ENCODE data around the gene PHACTR3. TPM values are rescaled to one million over a fixed set of nuclear protein-coding genes. Genes with fewer than 3 reads are reported as not detected.
A peak's percentile ranks its signal among the peaks of the same experiment; 100 is the strongest.

The PHACTR3 gene
- total RNA-seq, 1 experiment from 2014 or later, result 0.10 TPM

GRCh38 chr20:59743767-59744485, 139.6 kb downstream of the PHACTR3 start:
- DNase-seq (ENCODE audit: low read depth, low spot score), result no peak
- intact Hi-C loops (cut with micrococcal nuclease; ENCODE audit: unreplicated experiment) (no loop called here), in situ Hi-C loops (cut with HindIII; ENCODE audit: low pct_unique_long_range_greater_than_20kb, low sequenced_read_pairs) (no loop called here)
- ChIA-PET CTCF (no interaction called here), POLR2A (no interaction called here)
- peak; percentile 65; the same call in 1 of the 2 replicates for ATAC-seq
- no peaks in the 10 kb centered on the region for H3K4me1 ChIP-seq (ENCODE audit: control insufficient read depth, insufficient read depth, low read length)
- H3K27ac ChIP-seq (ENCODE audit: low read length), result no peak overlapping the region
- no peak overlapping the region for H3K4me3 ChIP-seq (ENCODE audit: low read depth in 2 of 2, low read length in 2 of 2)
- H3K27me3 ChIP-seq (ENCODE audit: control insufficient read depth, insufficient read depth, low read length), result no peaks in the 10 kb centered on the region; the same call in 1 of the 2 replicates
- H3K9me3 ChIP-seq (ENCODE audit: control insufficient read depth, insufficient read depth, low read depth, low read length), result no peaks in the 10 kb centered on the region
- BruUV-seq (replicated peaks), result no TSS peak
- H3K36me3 ChIP-seq (ENCODE audit: control insufficient read depth, insufficient read depth, low read length), result no peaks in the 10 kb centered on the region
- TF ChIP-seq TCF7L2 (IDR thresholded peaks at IDR 0.05; ENCODE audit: low read depth, low read length) (no peak), REST (IDR thresholded peaks at IDR 0.05; ENCODE audit: insufficient read depth in 1 of 2, low read depth in 2 of 2, low read length in 1 of 2) (no peak)

- BruUV-seq (replicated peaks), result no TSS peak
- H3K27me3 ChIP-seq (ENCODE audit: control insufficient read depth, insufficient read depth, low read length), result peaks cover 5% of the 10 kb centered on the region; the same call in 1 of the 2 replicates
- in situ Hi-C loops (cut with HindIII; ENCODE audit: low pct_unique_long_range_greater_than_20kb, low sequenced_read_pairs), result no loop called here
- no peaks in the 10 kb centered on the region for H3K9me3 ChIP-seq (ENCODE audit: control insufficient read depth, insufficient read depth, low read depth, low read length)
- no peak for DNase-seq (ENCODE audit: low read depth, low spot score)
- H3K4me1 ChIP-seq (ENCODE audit: control insufficient read depth, insufficient read depth, low read length), result no peaks in the 10 kb centered on the region
- ChIA-PET CTCF (no interaction called here), POLR2A (no interaction called here)
- no peak overlapping the region for H3K27ac ChIP-seq (ENCODE audit: low read length)
- ATAC-seq, result no peak
- TF ChIP-seq REST (IDR thresholded peaks at IDR 0.05; ENCODE audit: insufficient read depth in 1 of 2, low read depth in 2 of 2, low read length in 1 of 2) (no peak), POLR2AphosphoS5 (IDR thresholded peaks at IDR 0.05; ENCODE audit: low read depth, low read length) (no peak), TCF7L2 (IDR thresholded peaks at IDR 0.05; ENCODE audit: low read depth, low read length) (no peak), SIN3A (IDR thresholded peaks at IDR 0.05; ENCODE audit: borderline replicate concordance, insufficient read depth, low read depth, low read length) (no peak)
- TF ChIP-seq, protein P1, sequence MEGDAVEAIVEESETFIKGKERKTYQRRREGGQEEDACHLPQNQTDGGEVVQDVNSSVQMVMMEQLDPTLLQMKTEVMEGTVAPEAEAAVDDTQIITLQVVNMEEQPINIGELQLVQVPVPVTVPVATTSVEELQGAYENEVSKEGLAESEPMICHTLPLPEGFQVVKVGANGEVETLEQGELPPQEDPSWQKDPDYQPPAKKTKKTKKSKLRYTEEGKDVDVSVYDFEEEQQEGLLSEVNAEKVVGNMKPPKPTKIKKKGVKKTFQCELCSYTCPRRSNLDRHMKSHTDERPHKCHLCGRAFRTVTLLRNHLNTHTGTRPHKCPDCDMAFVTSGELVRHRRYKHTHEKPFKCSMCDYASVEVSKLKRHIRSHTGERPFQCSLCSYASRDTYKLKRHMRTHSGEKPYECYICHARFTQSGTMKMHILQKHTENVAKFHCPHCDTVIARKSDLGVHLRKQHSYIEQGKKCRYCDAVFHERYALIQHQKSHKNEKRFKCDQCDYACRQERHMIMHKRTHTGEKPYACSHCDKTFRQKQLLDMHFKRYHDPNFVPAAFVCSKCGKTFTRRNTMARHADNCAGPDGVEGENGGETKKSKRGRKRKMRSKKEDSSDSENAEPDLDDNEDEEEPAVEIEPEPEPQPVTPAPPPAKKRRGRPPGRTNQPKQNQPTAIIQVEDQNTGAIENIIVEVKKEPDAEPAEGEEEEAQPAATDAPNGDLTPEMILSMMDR (IDR thresholded peaks at IDR 0.05), result no peak
- H3K4me3 ChIP-seq (ENCODE audit: low read depth in 2 of 2, low read length in 2 of 2), result no peak overlapping the region
- no peaks in the 10 kb centered on the region for H3K36me3 ChIP-seq (ENCODE audit: control insufficient read depth, insufficient read depth, low read length)
- intact Hi-C loops (cut with micrococcal nuclease; ENCODE audit: unreplicated experiment), result no loop called here
Measured at GRCh38 chr20:59744756-59745155, 140.4 kb downstream of the PHACTR3 start.
